Tibial nerve (tissue), 4 donors: Measurements from ENCODE around the gene MAPK8. TPM values are rescaled to one million over a fixed set of nuclear protein-coding genes. Genes with fewer than 3 reads are reported as not detected.

ENCODE experiments used
- DNase-seq, 2 donors: peaks; one replicate each; pipeline ENCODE4 v3.0.0-alpha.2; 2019; ENCODE audit warnings: low spot score in 2 of 2
- H3K27ac ChIP-seq, 4 donors: fragments of 200-600 bp; sonication (generic) in 3 of 4; one replicate each; pipeline ENCODE4 v1.5.1; 2017 to 2019; ENCODE audit warnings: mild to moderate bottlenecking in 1 of 4
- H3K27me3 ChIP-seq, 2 donors: fragments of 200-600 bp; sonication (generic) in 1 of 2; one replicate each; pipeline versions ENCODE4 v1.5.1 to v1.6.0; 2017 to 2019
- H3K36me3 ChIP-seq, 3 donors: fragments of 200-600 bp; sonication (generic); one replicate each; pipeline ENCODE4 v1.5.1; 2018 to 2019
- H3K4me1 ChIP-seq, 4 donors: fragments of 200-600 bp; sonication (generic) in 3 of 4; one replicate each; pipeline ENCODE4 v1.5.1; 2017 to 2019
- H3K4me3 ChIP-seq, 4 donors: fragments of 200-600 bp; sonication (generic) in 3 of 4; one replicate each; pipeline ENCODE4 v1.5.1; 2017 to 2019; ENCODE audit warnings: mild to moderate bottlenecking in 1 of 4, moderate library complexity in 1 of 4
- H3K9me3 ChIP-seq, 4 donors: fragments of 200-600 bp; sonication (generic) in 3 of 4; one replicate each; pipeline ENCODE4 v1.5.1; 2017 to 2019
- EP300 ChIP-seq, 2 donors: sonication (generic); formaldehyde crosslinking; IDR thresholded peaks; one replicate each; pipeline ENCODE4 v1.6.1; 2017; ENCODE audit warnings: antibody characterized with exemption in 2 of 2, mild to moderate bottlenecking in 1 of 2
- POLR2A ChIP-seq, 2 donors: fragments of 450-650 bp; IDR thresholded peaks; one replicate each; pipeline ENCODE4 v1.6.1; 2017; ENCODE audit warnings: antibody characterized with exemption in 2 of 2, mild to moderate bottlenecking in 2 of 2, moderate library complexity in 2 of 2
- WGBS, 2 donors: methylation state at CpG; one replicate each; pipeline ENCODE4 v1.1.5; 2018; 5-methylcytosine and 5-hydroxymethylcytosine counted together
- total RNA-seq, 4 donors: library from RNA; depleted of rRNA; stranded (reverse); fragments of >200 nt; gene quantifications; one replicate each; pipeline ENCODE4 v1.1.0, GENCODE V29; 2016
- TF ChIP-seq, protein P1 (sequence below), 5 experiments: fragments of 200-600 bp in 3 of 5; fragments of 450-650 bp in 2 of 5; sonication (generic) in 3 of 5; IDR thresholded peaks; one replicate each; pipeline ENCODE4 v1.5.1; 2016 to 2019; ENCODE audit warnings: antibody characterized with exemption in 5 of 5, mild to moderate bottlenecking in 3 of 5, moderate library complexity in 2 of 5

MAPK8 gene
- total RNA-seq, 4 donors from 2014 or later, result 53.4 to 65.6 (median 62.2) TPM

DNA sequence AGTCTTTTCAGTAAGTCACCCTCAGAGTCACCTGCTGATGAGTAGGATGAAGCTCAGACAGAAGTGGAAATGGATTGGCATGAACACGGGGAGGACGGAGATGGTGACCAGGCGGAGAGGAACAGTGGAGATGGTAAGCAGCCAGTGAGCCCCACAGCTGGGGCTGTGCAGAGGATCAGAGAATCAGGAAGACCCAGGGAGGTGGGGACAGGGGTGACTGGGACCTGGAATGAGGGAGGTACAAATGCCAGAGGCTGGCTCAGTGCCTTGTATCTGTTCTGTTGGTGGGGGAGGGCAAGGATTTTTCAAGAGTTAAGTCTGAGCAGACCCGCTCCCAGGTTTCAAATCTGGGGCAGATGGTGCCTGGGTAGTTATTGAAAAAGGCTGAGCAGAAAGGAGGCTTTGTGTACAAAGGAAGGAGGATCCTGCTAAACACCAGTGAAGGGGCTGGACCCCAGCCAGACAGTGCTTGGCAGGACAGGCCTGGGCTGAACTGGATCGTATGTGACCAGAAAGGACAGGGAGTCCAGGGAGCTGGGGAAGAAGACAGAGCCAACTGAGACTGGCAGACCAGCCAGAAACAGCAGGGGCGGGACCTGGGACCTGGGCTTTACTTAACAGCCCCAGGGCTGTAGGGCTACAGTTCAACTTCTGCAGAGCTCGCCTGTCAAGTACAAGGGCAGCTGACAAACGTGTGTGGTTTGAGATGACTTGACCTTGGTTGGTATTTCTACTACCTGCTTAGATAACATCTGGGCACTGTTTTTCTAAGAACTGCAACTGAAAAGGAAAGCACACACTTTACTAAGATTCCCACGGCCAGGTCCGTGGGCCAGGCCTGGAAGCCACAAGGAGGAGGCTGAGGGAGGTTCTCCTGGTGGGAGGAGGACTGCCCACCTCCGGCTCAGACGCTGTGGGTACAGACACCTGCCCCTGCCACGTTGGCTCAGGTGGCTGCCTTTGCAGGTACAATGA, 18.8 kb upstream of the MAPK8 start:
- Histone ChIP-seq H3K4me3 (no peak overlapping the region), H3K27me3 (no peaks in the 10 kb centered on the region), H3K27ac (no peak overlapping the region), H3K36me3 (no peaks in the 10 kb centered on the region), H3K4me1 (peaks cover 0 to 10% (median 0%) of the 10 kb centered on the region in 4 donors), H3K9me3 (peaks cover 0 to 13% (median 0%) of the 10 kb centered on the region in 4 donors)
- no peak for TF ChIP-seq POLR2A (IDR thresholded peaks at IDR 0.05)
- TF ChIP-seq, protein P1, sequence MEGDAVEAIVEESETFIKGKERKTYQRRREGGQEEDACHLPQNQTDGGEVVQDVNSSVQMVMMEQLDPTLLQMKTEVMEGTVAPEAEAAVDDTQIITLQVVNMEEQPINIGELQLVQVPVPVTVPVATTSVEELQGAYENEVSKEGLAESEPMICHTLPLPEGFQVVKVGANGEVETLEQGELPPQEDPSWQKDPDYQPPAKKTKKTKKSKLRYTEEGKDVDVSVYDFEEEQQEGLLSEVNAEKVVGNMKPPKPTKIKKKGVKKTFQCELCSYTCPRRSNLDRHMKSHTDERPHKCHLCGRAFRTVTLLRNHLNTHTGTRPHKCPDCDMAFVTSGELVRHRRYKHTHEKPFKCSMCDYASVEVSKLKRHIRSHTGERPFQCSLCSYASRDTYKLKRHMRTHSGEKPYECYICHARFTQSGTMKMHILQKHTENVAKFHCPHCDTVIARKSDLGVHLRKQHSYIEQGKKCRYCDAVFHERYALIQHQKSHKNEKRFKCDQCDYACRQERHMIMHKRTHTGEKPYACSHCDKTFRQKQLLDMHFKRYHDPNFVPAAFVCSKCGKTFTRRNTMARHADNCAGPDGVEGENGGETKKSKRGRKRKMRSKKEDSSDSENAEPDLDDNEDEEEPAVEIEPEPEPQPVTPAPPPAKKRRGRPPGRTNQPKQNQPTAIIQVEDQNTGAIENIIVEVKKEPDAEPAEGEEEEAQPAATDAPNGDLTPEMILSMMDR (IDR thresholded peaks at IDR 0.05), result no peak
- WGBS, 2 donors, result 68 to 70% methylated on average over 13 of the region's 13 CpGs
- no peak for DNase-seq

DNA sequence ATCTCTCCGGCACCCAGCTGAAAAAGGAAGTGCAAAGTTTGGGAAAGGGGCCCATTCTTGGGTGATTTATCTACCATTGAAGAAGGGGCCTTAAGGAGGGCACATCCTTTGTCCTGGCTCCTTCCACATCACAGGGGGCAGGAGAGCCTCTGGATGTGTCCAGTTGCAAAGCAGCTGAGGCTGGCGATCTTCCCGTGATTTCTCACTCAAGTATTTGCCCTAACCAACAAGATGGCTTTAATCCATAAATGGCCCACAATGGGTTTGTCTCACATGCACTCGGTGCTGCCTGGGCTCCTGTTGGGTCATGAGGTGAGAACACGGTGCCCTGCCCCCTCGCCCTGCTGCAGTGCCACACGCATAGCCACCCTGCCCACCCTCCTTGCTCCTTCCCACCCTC, 17.8 kb upstream of the MAPK8 start:
- Histone ChIP-seq H3K4me3 (no peak overlapping the region), H3K27me3 (no peaks in the 10 kb centered on the region), H3K4me1 (peaks cover 0 to 10% (median 0%) of the 10 kb centered on the region in 4 donors), H3K27ac (no peak overlapping the region), H3K36me3 (no peaks in the 10 kb centered on the region), H3K9me3 (peaks cover 0 to 10% (median 0%) of the 10 kb centered on the region in 4 donors)
- WGBS, 2 donors, result 77 to 82% methylated on average over 7 of the region's 7 CpGs
- DNase-seq, result no peak
- no peak for TF ChIP-seq EP300 (IDR thresholded peaks at IDR 0.05)
- TF ChIP-seq POLR2A (IDR thresholded peaks at IDR 0.05), result no peak
- TF ChIP-seq, protein P1 (IDR thresholded peaks at IDR 0.05), result no peak

GRCh38 chr10:48289501-48290238, 16.8 kb upstream of the MAPK8 start:
- Histone ChIP-seq H3K9me3 (peaks cover 0 to under 1% (median 0%) of the 10 kb centered on the region in 4 donors), H3K4me3 (no peak overlapping the region), H3K4me1 (peaks cover 0 to 10% (median 0%) of the 10 kb centered on the region in 4 donors), H3K36me3 (no peaks in the 10 kb centered on the region), H3K27me3 (no peaks in the 10 kb centered on the region), H3K27ac (no peak overlapping the region)
- no peak for TF ChIP-seq POLR2A (IDR thresholded peaks at IDR 0.05)
- TF ChIP-seq, protein P1 (IDR thresholded peaks at IDR 0.05), result peak; percentile 66 to 81 (median 71)
- peak in 1 of 2 donors; percentile 72 for DNase-seq
- 17 to 19% methylated on average over 8 to 9 of the region's 9 CpGs for WGBS, 2 donors

GRCh38 chr10:48290286-48290685, 16.2 kb upstream of the MAPK8 start:
- Histone ChIP-seq H3K27ac (no peak overlapping the region), H3K4me1 (peaks cover 0 to 10% (median 0%) of the 10 kb centered on the region in 4 donors), H3K4me3 (no peak overlapping the region), H3K27me3 (no peaks in the 10 kb centered on the region), H3K9me3 (no peaks in the 10 kb centered on the region), H3K36me3 (no peaks in the 10 kb centered on the region)
- no peak for DNase-seq
- WGBS, 2 donors, result 95 to 99% methylated on average over 9 of the region's 9 CpGs
- TF ChIP-seq POLR2A (IDR thresholded peaks at IDR 0.05), result no peak
- TF ChIP-seq EP300 (IDR thresholded peaks at IDR 0.05), result no peak
- TF ChIP-seq, protein P1 (IDR thresholded peaks at IDR 0.05), result no peak
